UCSD-AML1 (cell line): ENCODE results near the gene PDZD7.

Source experiments
- DNase-seq: peaks from one replicate; lab custom pipeline; 2025; ENCODE audit not compliant: unreplicated experiment; lab: John Stamatoyannopoulos, UW

Gene PDZD7

DNA sequence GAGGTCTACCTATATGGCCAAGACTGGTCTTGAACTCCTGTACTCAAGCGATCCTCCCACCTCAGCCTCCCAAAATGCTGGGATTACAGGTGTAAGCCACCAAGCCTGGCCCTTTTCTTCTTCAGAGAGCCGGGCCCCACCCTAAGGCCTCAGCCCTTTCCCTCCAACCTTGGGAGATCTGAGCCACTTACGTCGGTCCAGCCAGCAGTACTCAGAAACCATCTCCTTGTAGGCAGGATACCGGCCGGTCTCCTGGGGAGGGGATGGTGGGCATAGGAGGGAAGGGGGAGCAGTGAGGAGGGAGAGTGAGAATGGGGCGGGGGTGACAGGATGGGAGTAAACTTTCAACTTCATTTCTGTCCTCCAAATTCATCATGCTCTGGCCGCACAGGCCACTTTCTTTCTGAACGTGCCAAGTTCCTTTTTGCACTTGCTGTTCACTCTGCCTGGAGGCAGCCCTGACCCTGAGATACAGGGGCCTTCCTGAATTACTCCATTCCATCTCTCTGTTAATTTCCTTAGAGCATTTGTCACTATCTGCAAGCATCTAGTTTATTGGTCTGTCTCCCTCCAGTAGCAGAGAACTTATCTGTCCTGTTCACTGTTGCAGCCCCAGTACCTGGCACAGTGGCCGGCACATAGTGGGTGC, 10.4 kb downstream of the PDZD7 start:
- DNase-seq: no peak

DNA sequence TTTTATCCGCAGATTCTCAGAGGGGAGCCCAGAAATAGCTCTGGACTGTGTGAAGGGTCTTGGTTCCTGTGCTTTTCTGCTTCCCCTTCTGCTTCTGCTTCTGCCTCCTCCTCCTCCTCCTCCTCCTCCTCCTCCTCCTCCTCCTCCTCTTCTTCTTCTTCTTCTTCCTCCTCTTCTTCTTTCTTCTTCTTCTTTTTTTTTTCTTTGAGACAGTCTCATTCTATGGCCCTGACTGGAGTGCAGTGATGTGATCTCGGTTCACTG, 11.6 kb downstream of the PDZD7 start:
- no peak for DNase-seq

DNA sequence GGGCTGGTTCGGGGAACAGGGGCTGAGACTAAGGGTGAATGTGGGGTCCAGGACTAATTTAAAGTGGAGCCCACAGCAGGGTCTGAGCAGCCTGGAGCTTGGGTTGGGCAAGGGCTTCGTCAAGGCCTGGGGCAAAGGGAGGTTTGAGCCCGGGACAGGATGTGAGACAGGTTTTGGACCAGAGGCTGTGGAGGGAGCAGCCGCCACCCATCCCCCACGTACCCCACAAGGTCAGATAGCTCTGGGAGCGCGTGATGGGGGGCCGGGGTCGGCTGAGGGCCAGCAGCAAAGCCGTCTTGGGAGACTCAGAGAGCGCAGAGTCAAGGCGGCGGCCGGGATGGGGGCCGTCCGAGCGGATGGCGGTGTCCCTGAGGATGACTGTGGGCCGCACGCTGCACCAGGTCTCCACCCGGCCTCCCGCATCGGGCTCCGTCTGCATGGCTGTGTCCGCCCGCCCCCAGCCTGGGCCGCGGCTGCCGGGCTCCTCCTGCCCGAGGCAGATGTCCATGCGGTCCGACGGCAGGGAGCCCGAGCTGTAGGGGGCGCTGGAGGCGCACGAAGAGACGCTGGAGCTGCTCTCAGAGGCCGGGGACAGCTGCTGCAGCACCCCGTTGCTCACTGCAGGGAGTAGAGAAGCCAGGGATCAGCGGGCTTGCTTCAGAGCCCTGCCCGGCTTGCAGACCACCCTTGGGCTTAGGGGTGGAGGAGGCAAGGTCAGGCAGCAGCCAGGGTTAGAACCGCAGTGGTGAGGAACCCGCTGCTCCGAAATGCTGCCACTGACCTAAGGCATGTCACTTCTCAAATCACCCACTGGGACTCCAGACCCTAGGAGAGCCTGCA, 12.1 kb downstream of the PDZD7 start:
- peak; percentile 90 for DNase-seq

DNA sequence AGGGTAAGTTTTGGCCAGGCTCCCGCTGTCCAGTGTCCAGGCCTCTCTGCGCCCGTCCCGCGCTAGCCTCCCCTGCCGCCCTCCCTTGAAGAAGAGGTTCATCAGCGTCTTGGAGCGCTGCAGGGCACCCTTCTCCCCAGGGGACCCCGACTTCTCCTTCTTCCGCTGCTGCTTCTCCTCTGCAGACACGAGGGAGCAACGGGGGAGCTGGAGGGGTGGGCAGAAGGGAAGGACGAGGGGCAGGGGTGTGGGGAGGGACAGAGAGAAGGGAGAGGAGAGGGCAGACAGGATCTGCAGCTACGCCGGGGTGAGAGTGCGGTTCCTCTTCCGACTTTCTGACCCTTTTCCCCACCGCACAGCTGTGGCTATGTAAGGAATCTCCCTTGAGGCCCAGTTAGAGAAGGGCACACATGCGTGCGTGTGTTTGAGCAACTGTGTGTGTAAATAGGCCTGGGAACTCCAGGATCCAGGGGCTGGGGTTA, 12.8 kb downstream of the PDZD7 start:
- DNase-seq: peak; percentile 27

DNA sequence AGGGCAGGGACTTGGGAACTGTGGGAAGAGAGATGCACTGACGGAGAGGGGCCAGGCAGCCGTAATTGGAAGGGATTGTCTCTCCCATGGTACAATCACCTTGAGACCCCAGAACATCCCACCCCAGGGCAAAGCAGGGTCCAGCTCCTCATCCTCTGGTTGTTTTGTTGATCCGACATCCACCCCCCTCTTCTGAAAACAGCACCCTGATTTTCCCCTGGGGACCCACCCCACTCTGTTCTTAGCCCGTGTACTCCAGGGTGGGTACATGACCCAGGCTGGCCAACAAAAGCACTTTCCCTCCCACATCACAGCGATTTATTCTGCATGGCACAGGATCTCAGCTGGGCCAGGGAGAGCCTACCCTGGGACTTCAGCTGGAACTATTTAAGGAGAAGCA, 14.1 kb downstream of the PDZD7 start:
- no peak for DNase-seq

DNA sequence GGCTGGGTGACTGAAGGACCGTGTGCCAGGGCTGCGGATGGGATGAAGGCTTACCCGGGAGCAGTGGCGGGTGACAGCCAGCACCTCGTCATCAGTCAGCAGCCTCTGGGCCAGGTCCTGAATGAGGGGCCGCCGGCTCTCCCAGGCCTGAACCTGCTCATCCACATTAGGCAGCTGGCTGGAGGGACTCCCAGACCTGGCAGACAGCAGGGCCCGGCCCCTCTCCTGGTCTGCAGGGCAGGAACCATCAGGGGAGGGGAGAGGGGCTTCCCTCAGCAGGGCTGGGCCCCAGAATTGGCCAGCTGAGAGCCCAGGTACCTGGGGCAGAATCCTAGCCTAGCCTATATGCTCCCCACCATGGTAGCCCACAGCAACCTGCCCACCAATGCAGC, 15.4 kb downstream of the PDZD7 start:
- DNase-seq: no peak

DNA sequence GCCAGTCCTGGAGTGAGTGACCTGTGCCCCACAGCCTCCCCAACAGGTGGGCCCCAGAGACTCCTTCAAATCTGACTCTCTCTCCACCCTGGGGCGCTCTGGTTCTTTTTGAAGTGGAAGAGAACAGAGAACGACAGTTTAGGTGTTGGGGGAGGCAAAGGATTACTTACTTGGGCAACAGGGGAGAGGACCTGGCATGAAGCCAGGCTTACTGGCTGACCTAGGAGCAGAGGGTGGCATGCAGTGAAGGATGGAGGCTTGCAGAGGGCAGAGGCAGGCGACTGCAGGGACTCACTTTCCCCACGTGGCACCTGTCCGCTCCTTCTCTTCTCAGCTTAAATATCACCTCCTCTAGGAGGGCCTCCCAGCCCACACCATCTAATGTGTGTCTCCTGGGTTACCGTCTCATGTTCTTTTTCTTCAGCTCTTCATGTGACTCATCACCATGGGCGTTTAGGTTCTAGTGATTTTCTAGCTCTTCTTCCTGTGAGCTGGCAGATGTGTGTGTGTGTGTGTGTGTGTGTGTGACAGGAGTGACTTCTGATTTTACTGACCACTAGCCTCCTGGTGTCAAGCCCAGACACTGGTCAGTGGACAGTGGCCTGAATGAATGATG, 15.9 kb downstream of the PDZD7 start:
- no peak for DNase-seq

DNA sequence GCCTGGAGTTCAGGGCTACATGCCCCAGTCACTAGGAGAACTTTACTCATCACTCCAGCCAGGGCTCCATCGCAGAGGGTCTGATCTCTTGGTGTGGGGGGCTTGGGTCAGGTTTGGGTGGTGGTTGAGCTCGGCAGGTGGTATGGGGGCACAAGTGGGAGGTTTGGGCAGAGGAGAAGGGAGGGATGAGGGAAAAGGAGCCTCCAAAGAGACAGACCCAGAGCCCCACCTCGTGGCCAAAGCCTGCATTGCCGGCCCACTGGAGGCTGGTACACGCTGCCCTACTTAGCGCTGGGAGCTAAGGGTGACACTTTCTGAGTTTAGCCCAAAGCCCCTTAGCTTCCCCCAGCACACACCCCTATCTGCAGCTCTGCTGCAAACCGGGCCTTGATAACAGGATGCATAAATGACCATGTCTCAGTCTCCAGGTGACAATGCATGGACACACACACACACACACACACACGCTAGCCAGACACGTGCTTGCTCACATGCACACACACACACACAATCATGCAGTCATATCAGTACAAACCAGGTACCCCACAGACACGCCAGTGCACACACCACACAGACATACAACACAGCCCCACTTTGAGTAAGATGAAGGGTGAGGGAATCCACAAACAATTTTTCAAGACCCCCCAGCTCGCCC, 16.6 kb downstream of the PDZD7 start:
- DNase-seq: peak; percentile 83

DNA sequence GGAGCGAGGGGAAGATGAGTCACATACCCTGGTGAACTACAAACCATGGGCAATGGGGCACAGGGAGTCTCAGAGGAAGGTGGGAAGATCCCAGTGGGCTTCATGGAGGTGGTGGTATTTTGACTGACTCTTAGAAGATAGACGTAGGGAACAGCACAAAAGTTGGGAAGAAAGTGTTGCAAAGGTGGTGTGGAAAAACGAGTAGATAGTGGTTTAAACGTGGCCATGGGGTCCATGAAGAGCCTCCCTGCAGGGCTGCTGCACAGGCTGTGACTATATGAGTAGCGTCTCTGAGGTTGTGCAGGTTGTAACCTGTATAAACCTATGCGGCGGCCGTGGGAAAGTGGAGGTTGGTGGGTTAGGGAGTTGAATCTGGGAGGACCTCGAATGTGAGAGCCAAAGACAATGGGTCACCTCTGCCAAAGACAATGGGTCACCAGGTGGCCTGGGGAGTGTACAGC, 17.5 kb downstream of the PDZD7 start:
- DNase-seq: no peak

DNA sequence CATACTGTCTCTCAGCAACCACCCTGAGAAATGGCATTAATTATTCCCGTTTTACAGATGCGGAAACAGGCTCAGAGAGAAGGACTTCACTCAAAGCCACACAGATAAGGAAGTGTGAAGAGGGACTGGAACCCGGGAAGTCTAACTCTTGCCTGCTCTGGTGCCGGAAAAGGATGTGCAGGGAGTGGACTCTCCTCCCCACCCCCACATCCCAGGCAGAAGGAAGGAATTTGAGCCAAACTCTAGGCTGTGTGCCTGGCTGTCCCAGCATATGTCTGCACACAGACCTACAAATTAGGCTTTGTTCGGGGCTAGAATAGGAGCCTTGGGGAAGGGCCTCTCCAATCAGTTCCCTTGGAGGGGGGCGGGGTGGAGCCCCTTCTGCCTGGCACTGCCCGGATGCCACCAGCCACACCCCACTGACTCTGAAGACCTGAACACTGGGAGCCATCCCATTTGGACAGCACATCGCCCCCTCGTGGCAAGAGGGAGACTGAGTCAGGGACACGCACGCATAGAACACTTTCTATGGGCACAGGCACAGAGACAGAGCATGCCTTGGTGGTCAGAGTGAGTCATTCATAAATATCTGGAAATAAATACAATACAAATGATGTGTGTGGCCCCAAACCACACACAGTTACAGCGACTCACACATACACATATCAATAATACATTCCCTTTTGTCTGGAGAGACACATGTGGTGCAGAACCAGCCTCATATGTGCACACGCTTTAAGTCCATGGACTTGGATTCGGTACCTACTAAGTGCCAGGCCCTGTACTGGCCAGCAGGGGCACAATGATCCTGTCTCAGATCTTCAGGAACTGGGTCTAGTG, 18.2 kb downstream of the PDZD7 start:
- peak; percentile 87 for DNase-seq

DNA sequence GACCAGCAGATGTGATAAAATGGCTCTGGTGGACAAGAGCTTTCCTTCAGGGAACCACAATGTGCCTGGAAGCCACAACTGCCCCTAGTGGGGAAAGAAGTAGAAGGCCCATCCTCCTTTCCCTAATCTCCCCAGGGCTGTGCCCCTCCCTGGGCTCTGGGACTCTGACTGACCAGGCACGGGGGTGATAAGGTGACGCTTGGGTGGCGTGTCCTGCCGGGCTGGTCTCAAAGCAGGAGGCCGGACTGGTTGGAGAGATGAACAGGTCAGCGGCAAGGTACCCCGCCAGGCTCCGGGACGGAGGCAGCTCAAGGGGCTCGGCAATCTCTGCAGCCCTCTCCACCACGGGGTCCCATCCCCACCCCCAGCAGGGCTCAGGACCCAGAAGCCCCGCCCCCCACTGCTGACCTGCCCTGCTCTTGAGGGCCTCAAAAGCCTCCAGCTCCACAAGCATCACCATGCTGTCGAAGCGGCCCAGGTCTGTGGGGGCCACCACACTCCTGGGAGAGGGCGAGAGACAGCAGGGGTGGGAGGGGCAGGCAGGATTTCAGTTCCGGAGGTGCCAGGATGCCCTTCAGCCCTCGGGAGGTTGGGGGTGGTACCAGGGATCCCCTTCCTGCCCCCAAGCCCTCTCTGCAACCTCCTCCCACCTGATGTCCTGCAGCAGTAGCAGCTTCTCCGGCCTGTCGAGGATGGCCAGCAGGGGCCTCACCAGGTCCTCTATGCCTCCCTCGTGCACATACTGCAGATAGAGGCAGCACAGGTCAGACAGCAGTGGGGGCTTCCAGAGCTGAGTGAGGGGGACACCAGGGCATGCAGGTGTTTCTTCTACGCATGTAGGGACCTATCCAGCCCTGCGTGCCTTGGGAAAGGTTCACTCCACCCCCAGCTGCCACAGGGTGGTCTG, 19.2 kb downstream of the PDZD7 start:
- peak; percentile 26 for DNase-seq

DNA sequence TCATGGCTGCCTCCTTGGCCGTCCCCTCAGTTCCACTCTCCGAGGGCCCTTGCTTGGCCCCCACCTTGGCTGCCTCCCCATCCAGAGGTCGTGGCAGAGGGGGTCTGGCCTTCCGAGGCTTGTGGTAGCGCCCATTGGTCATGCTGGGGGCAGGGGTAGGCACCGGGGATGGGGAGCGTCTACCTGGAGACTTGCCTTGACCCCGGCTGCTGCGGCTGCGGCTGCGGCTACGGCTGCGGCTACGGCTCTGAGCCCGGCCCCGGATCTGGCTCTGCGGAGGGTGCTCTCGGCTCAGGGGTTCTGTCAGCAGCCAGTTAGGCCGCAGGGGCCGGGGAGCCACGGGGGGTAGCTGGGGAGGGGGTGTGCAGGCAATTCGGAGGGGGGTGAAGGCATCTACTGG, 20.6 kb downstream of the PDZD7 start:
- no peak for DNase-seq

DNA sequence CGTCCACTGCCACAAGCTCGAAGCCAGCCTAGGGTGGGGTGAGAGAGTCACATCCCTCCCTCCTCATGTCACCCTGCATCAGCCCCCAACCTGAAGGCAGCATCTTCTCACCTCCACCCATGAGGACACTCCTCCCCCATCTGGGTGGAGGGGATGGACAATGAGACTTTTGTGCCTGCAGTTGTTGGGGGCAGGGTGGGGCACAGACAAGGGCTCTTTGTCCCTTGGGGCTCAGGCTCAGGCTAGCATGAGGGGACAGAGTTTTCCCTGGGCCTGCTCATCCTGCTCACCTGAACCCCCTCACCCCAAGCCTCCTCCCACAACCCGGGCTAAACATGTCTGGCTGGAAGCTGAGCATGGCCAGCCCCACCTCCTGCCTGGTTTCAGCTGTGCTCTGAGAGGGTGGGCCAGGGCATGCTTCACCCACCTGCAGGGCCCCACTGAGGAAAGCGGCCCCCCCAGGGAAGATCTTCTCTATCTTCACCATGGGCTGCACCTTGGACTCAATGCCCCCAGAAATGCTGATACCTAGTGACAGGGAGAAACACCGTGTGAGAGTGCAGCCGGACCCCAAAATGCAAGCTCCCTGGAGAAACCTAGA, 22.0 kb downstream of the PDZD7 start:
- DNase-seq: no peak

DNA sequence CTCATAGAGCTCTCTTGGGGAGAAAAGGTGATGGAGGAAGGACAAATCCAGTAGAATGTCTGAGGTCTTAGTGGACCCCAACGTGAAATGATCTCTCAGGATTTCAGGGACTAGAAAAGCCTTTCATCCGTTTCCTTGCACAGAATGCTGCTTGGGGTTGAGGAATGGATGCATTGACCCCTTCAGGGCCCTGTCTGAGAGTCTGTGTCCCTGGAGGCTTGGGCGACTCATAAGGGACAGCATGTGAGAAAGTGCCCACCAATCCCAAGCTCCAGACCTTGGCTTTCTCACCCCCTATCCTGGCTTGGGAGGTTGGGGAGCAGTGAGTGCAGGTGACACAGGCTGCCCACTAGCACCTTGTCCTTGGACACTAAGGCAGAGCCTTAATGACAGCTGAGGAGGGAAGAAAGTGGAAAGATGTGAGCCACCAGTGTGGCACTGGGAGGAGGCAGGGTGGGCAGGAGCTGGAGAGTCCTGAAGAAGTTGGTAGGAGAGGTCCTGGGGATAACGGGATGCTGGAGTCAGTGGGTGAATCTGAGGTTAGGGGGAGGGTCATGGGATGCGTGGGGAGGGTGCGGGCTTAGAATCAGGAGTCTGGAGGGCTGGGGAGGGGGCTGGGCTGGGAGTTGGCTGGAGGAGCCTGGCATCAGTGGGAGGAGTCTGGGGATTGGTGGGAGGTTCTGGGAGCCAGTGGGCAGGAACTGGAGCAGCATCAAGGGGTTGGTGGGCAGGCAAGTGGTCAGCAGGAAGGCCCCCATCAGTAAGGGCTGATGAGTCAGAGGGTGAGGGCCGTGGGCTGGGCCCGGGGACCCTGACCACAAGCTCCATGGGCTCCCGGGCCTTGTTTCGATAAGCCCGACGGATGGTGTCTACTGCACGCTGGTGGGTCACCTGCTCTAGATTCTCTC, 22.8 kb downstream of the PDZD7 start:
- no peak for DNase-seq

DNA sequence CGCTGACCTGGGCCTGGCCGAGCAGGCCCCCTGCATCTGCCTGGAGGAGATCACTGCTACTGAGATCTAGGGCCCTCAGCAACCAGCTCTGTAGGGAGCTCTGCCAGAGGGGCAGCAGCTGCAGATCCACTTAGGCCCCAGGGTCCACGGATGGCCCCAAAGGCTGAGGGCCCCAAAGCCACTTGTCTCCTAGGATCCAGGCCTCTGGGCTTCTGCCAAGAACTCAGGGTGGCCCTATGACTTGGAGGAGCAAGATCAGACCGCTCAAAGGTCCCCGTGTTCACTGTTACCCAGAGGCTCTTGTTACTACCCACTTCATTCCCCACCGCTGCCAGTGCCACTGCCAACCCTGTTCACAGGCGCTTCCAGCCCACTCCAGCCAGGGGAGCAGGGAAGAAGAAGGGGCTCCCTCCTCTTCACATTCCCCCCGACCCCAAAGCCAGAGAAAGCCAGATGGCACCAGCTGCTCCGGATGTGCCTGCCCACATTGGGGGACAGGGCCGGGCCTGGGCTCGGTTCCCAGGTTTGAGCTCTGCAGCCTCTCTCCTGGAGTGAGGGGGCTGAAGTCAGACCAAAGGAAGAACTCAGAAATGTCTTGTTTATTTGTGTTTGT, 23.7 kb downstream of the PDZD7 start:
- no peak for DNase-seq

DNA sequence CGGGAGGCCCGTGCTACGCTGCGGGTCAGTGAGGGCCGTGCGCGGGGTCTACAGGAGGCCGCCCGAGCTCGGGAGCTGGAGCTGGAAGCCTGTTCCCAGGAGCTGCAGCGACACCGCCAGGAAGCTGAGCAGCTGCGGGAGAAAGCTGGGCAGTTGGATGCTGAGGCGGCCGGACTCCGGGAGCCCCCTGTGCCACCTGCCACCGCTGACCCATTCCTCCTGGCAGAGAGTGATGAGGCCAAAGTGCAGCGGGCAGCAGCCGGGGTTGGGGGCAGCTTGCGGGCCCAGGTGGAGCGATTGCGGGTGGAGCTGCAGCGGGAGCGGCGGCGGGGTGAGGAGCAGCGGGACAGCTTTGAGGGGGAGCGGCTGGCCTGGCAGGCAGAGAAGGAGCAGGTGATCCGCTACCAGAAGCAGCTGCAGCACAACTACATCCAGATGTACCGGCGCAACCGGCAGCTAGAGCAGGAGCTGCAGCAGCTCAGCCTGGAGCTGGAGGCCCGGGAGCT, 24.3 kb downstream of the PDZD7 start:
- no peak for DNase-seq

DNA sequence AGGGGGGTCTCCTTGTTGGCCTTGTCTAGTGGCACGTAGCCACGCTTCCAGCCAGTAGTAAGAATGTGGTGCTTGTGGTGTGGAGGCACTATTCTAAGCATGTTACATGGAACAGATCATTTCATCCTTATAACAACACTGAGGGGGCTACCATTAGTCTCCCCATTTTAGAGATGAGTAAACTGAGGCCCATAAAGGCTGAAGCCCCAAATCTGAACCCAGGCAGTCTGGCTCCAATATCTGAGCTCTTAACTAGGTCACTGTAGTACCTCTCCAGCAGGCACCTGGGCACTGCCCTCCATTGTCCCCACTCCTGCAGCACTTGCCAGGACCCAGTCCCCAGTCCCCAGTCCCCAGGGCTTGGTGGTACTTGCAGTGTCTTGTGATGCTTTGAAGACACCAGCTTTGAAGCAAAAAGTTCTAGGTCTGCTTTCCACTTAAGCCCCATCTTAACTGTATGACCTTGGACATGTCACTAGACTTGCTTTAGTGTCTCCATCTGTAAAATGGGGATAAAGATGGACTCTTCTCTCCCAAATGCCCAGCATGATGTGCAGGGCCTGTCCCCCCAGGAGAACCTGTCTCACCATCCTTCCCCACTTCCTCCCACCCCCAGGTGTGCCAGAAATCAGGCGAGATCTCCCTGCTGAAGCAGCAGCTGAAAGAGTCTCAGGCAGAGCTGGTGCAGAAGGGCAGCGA, 24.9 kb downstream of the PDZD7 start:
- DNase-seq: no peak
